Measurements from ENCODE around the gene TBC1D32. TPM values are rescaled to one million over a fixed set of nuclear protein-coding genes. Genes with fewer than 3 reads are reported as not detected.

The TBC1D32 gene
- total and polyA plus RNA-seq, 4 donors = 1.2 to 31.7 (median 3.7) TPM

- Histone ChIP-seq H3K27ac (ENCODE audit: low read depth in 1 of 2, low read length in 1 of 2) (no peak overlapping the region), H3K27me3 (ENCODE audit: control insufficient read depth in 3 of 3, insufficient read depth in 3 of 3, low read length in 2 of 3) (no peaks in the 10 kb centered on the region), H3K36me3 (ENCODE audit: control insufficient read depth in 4 of 4, insufficient read depth in 4 of 4, low read length in 4 of 4) (no peaks in the 10 kb centered on the region), H3K9ac (ENCODE audit: insufficient read depth in 1 of 2, low read length in 2 of 2) (no peak overlapping the region), H3K4me3 (no peak overlapping the region), H3K4me1 (ENCODE audit: control insufficient read depth in 5 of 5, insufficient read depth in 5 of 5, low read length in 5 of 5) (no peaks in the 10 kb centered on the region), H3K9me3 (ENCODE audit: control insufficient read depth in 4 of 4, insufficient read depth in 3 of 4, low read length in 3 of 4) (no peaks in the 10 kb centered on the region)
- DNase-seq = peak in 2 of 3 donors; percentile 4 to 17
- 44 to 56% methylated on average over 1 of the region's 1 CpG for WGBS, 2 donors
- TF ChIP-seq CTCF (IDR thresholded peaks at IDR 0.05; ENCODE audit: control extremely low read depth, extremely low read depth) = no peak
- no peak for ATAC-seq (ENCODE audit: insufficient read depth, low FRiP score)
Observed at GRCh38 chr6:121032268-121033006, 301.8 kb downstream of the TBC1D32 start.

Small RNAs within 50 kb of the gene (small RNA-seq; reads per million reads assigned to genes)
- not detected for gene RF00019 (ENCODE audit: low replicate concordance)
- not detected for gene RNU6-1286P (ENCODE audit: low replicate concordance)

Other genes with a start within 250 kb of the TBC1D32 start
- 10 to 100 TPM; 59.5 to 90.0 TPM for gene GJA1, start 101.2 kb upstream of the TBC1D32 start, total RNA-seq
- 10 to 100 TPM; 20.7 to 71.5 TPM for gene GJA1, start 101.2 kb upstream of the TBC1D32 start, polyA plus RNA-seq

All from lung (tissue), 13 donors.